ENCODE measurements around the gene OXNAD1.

Gene OXNAD1

DNA sequence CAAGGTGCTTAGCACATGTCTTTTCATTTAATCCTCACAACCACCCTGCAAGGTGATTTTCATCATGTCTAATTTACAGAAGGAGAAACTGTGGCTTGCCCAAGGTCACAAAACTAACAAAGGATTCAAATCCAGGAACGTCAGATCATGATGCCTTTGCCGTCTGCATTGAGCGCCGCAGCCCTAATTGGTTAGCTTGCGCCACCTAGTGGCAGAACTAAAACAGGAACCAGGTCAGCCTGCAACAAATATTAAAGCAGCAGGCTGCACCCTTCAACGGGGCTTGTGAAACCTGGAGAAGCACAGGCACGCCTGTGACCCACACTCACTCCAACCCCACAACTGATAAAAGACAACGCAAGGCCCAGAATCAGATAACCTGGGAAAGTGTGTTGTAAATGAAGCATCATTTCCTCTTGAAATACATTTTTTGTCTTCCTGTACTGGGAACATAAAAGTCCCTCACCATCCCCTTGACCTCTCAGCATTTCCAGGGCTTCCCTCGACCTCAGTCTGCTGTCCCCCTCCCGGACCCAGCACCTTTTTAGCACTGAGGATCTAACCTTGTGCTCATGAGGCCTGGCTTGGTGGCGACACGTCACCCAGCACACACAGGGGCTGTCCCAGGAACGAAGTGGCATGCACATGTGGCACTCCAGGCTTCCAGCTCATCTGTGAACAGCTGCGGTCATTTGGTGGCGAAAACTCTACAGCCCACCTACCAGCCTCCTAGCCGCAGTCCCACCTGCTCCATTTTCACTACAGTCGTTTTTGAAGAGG lies 17.5 kb upstream of the OXNAD1 start:
- Histone ChIP-seq H3K4me3 (ENCODE audit: low read depth in 1 of 2, low read length in 1 of 2) (no peak overlapping the region), H3K36me3 (no peaks in the 10 kb centered on the region), H3K9me3 (no peaks in the 10 kb centered on the region), H3K27ac (no peak overlapping the region), H3K27me3 (no peaks in the 10 kb centered on the region), H3K4me1 (ENCODE audit: control insufficient read depth in 1 of 2, insufficient read depth in 1 of 2, low read depth in 1 of 2, low read length in 1 of 2) (peaks cover 6% of the 10 kb centered on the region in 2 experiments)
- TF ChIP-seq, protein P1, sequence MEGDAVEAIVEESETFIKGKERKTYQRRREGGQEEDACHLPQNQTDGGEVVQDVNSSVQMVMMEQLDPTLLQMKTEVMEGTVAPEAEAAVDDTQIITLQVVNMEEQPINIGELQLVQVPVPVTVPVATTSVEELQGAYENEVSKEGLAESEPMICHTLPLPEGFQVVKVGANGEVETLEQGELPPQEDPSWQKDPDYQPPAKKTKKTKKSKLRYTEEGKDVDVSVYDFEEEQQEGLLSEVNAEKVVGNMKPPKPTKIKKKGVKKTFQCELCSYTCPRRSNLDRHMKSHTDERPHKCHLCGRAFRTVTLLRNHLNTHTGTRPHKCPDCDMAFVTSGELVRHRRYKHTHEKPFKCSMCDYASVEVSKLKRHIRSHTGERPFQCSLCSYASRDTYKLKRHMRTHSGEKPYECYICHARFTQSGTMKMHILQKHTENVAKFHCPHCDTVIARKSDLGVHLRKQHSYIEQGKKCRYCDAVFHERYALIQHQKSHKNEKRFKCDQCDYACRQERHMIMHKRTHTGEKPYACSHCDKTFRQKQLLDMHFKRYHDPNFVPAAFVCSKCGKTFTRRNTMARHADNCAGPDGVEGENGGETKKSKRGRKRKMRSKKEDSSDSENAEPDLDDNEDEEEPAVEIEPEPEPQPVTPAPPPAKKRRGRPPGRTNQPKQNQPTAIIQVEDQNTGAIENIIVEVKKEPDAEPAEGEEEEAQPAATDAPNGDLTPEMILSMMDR (IDR thresholded peaks at IDR 0.05), result peak; percentile 80

DNA sequence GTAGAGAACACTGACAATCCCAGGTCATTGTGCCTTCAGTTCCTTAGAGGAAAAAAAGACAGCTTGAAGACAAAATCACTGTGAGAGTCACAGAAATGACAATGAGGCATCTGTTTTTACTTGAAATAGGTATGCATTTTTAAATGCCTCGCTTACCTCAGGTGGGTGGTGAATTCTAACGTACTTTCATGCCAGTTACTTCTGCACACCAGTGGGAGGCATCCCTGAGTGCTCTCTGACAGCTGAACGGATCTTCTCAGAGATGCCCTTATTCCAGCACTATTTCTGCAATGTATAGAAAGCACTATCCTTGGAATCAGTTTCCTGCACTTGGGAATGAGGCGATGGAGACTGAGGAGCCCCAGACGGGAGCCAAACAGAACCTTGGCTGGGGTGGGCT lies 16.5 kb upstream of the OXNAD1 start:
- no peaks in the 10 kb centered on the region for H3K9me3 ChIP-seq
- H3K4me3 ChIP-seq (ENCODE audit: low read depth in 1 of 2, low read length in 1 of 2), result no peak overlapping the region
- TF ChIP-seq, protein P1 (IDR thresholded peaks at IDR 0.05), result no peak
- H3K27ac ChIP-seq, result no peak overlapping the region
- no peaks in the 10 kb centered on the region for H3K36me3 ChIP-seq
- no peaks in the 10 kb centered on the region for H3K27me3 ChIP-seq
- H3K4me1 ChIP-seq (ENCODE audit: control insufficient read depth in 1 of 2, insufficient read depth in 1 of 2, low read depth in 1 of 2, low read length in 1 of 2), result peaks cover 14 to 16% of the 10 kb centered on the region in 2 experiments

DNA sequence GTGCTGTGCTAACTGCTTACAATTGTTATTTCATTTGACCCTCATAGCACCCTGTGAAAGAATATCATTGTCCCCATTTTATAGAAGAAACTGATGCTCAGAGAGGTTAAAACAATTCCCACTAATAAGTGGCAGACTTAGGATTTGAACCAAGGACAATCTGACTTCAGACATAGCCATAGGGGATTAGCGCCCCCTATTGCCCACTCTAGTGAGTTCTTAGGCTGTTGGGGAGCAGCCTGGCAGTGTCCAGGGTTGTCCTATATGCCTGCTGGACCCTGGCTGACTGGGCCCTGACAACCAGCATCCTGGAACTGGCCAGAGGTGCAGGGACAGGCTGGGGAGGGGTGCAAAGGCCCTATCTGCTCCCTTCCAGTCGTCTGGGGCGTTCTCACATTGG lies 15.7 kb upstream of the OXNAD1 start:
- TF ChIP-seq, protein P1 (IDR thresholded peaks at IDR 0.05), result no peak
- Histone ChIP-seq H3K27me3 (no peaks in the 10 kb centered on the region), H3K4me3 (ENCODE audit: low read depth in 1 of 2, low read length in 1 of 2) (no peak overlapping the region), H3K27ac (no peak overlapping the region), H3K4me1 (ENCODE audit: control insufficient read depth in 1 of 2, insufficient read depth in 1 of 2, low read depth in 1 of 2, low read length in 1 of 2) (peaks cover 22 to 23% of the 10 kb centered on the region in 2 experiments), H3K36me3 (no peaks in the 10 kb centered on the region), H3K9me3 (no peaks in the 10 kb centered on the region)

DNA sequence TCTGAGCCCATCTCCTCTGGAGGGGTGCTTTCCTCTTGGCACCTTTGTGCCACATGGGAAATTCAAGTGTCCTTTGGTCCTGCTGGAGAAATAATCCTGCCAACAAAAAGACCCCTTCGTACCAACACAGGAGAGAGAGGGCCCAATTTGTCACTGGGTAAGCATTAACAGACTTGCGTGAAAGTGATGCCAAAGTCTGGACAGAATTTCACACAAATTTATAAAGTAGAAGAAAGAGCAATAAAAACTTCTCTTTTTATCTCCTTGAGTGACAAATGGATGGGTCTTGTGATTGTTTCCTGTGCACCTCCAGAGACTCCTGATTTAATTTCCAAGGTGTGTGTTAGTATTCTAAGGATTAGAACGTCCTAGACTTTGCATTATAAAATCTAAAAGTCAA lies 15.1 kb upstream of the OXNAD1 start:
- TF ChIP-seq, protein P1 (IDR thresholded peaks at IDR 0.05), result no peak
- no peaks in the 10 kb centered on the region for H3K27me3 ChIP-seq
- no peak overlapping the region for H3K4me3 ChIP-seq (ENCODE audit: low read depth in 1 of 2, low read length in 1 of 2)
- H3K9me3 ChIP-seq, result no peaks in the 10 kb centered on the region
- H3K27ac ChIP-seq, result no peak overlapping the region
- H3K36me3 ChIP-seq, result no peaks in the 10 kb centered on the region
- H3K4me1 ChIP-seq (ENCODE audit: control insufficient read depth in 1 of 2, insufficient read depth in 1 of 2, low read depth in 1 of 2, low read length in 1 of 2), result peaks cover 22 to 23% of the 10 kb centered on the region in 2 experiments

DNA sequence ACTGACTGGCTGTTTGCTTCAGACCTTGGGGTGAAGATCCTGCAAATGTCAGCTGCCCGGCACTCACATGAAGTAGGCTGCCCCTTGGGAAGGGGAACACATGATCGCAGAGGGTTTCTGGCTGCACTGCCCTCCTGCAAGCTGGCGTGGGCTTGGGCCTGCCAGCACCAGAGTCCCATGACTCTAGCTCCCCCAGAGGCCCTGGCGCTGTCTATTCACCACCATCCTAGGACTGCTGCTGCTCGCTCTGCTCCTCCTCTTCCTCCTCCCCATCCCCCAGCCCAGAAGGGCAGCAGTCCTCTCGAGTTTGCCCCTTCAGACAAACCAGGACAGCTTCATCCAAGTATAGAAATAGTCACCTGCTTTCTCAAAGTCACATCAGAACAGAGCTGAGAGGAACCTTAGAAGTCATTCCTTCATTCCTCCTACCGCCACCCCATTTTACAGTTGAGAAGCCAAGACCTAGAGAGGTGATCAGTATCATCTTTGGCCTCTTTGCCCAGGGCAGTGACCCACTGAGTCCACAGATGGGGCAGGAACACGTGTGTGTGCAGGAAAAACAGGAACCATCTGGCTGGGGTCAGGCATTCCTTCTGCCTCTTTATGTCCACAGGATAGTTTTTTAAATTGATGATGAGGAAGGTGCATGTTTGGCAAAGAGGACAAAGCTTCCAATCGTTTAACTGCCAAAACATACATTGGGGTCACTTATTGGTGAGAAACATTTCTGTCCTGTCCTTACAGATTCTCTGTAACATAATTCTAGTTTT lies 13.5 kb upstream of the OXNAD1 start:
- Histone ChIP-seq H3K4me1 (ENCODE audit: control insufficient read depth in 1 of 2, insufficient read depth in 1 of 2, low read depth in 1 of 2, low read length in 1 of 2) (peaks cover 22 to 23% of the 10 kb centered on the region in 2 experiments), H3K36me3 (no peaks in the 10 kb centered on the region), H3K27ac (no peak overlapping the region), H3K27me3 (no peaks in the 10 kb centered on the region), H3K9me3 (no peaks in the 10 kb centered on the region), H3K4me3 (ENCODE audit: low read depth in 1 of 2, low read length in 1 of 2) (no peak overlapping the region)
- TF ChIP-seq, protein P1 (IDR thresholded peaks at IDR 0.05), result no peak
